HG03460 (cell line): Measurements from ENCODE around the gene AKAP8L.

Source experiments
- ATAC-seq: cut with Tn5 transposase; IDR thresholded peaks from one replicate; pipeline ENCODE4 v1.9.1; 2021; ENCODE audit not compliant: unreplicated experiment

AKAP8L gene, protein sequence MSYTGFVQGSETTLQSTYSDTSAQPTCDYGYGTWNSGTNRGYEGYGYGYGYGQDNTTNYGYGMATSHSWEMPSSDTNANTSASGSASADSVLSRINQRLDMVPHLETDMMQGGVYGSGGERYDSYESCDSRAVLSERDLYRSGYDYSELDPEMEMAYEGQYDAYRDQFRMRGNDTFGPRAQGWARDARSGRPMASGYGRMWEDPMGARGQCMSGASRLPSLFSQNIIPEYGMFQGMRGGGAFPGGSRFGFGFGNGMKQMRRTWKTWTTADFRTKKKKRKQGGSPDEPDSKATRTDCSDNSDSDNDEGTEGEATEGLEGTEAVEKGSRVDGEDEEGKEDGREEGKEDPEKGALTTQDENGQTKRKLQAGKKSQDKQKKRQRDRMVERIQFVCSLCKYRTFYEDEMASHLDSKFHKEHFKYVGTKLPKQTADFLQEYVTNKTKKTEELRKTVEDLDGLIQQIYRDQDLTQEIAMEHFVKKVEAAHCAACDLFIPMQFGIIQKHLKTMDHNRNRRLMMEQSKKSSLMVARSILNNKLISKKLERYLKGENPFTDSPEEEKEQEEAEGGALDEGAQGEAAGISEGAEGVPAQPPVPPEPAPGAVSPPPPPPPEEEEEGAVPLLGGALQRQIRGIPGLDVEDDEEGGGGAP

GRCh38 chr19:15418579-15419412, at the start of gene AKAP8L:
TSS of gene AKAP8L (minus strand) at chr19:15418988. CDS start at chr19:15418923, 65 bp downstream.
- peak; percentile 94 for ATAC-seq

DNA sequence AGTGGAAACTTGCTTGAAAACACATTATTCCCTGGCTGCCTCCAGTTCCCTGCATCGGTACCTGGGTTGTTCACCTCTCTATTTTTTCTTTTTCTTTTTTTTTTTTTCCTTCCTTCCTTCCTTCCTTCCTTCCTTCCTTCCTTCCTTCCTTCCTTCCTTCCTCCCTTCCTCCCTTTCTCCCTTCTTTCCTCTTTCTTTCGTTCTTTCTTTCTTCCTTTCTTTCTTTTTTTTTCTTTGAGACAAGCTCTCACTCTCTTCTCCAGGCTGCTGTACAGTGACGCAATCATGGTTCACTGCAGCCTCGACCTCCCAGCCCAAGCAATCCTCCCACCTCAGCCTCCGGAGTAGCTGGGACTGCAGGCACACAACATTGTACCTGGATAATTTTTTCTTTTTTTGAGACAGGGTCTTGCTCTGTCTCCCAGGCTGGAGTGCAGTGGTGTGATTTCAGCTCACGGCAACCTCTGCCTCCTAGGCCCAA, 49.0 kb upstream of the AKAP8L start:
- ATAC-seq, result no peak

GRCh38 chr19:15466851-15467733, 48.3 kb upstream of the AKAP8L start:
- ATAC-seq, result peak; percentile 49

- no peak for ATAC-seq
These were observed 45.9 kb upstream of the AKAP8L start, which contains the start of gene RASAL3 for GRCh38 chr19:15464394-15465385. TSS of gene RASAL3 (minus strand) at chr19:15464544. CDS start at chr19:15464358, 186 bp downstream.

- no peak for ATAC-seq
These were observed 45.1 kb upstream of the AKAP8L start for GRCh38 chr19:15463861-15464371.

DNA sequence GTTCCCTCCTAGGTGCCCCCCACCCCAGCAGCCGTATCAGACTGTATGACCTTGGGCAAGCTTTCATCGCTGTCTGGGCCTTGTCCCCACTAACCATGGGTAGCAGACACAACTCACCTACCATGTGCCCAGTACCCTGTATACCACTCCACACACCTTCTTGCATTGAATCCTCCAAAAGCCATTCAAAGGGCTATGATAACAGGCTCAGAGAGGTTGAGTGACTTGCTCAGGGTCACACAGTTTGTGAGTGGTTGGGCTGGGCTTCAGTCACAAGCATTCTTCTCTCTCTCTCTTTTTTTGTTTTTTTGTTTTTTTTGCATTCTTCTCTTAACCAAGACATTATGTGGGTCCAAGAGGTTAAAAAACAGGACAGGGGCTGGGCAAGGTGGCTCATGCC, 42.9 kb upstream of the AKAP8L start:
- ATAC-seq, result no peak

DNA sequence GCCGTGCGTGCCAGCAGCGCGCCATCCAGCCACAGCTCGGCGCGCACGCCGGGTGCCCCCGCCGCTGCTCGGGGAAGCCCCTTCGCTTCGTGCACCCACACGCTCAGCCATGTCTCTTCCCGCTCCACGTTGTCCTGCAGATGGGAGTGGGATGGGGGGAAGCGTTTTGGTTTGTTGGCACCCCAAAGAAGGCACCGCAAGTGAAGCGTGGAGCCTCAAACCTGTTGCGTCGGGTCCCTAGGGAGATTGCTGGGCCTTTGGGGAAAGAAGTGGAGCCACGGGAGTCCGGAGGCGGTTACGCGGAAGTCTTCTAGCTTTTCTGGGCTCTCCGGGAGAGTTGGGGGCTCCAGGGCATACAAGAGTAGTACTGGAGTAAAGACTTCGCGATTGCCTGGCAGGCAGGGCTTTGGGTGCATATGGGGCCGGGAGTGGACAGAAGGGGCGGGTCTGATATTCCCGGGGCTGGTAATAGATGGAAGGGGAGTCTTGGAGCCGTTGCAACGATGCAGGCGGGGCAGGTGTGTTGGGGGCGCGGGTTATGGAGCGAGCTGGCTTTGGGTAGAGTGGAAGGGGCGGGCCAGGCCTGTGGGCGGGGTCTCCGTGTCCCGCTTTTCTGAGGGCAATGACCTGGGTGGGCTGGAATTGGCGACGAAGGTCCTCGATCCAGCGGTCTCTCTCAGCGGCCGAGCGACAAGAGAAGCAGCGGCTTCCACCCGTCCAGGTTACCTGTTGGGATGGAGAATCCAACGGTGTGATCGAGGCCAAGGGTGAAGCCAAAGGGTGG, 39.1 kb upstream of the AKAP8L start:
- ATAC-seq, result no peak

DNA sequence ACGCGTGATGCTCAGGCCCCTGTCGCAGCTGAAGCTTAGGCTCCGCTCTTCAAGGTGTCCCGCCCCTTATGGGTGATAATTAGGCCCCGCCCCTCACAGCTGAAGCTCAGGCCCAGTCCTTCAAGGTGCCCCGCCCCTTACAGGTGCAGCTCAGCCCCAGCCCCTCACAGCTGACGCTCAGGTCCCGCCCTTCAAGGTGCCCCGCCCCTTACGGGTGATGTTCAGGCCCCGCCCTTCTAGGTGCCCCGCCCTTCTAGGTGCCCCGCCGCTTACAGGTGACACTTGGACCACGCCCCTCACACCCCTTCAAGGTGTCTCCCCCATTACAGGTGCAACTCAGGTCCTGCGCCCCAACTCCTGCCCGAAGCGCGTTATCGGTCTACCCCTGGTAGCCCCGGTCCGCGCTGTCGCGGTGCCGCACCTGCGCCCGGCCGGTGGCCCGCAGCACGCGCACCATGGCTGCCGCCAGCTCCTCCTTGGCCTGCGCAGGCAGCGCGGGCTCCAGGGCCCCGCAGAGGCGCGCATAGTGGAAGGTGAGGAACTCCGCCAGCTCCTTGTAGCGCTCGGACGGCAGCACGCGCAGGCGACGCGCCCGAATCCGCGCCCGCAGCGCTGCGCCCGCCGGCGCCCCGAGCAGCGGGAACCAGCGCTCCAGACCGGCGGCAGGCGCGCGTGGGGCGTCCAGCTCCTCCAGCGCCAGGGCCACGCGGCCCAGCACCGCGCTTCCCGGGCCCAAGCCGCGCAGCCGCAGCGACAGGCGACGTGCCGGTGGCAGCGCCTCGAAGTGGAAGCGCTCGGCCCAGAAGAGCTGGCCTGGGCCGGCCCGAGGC, 38.3 kb upstream of the AKAP8L start:
- ATAC-seq, result no peak

- ATAC-seq, result no peak
These were observed 37.7 kb upstream of the AKAP8L start for GRCh38 chr19:15456441-15456840.

- no peak for ATAC-seq
These were observed 37.2 kb upstream of the AKAP8L start for GRCh38 chr19:15455996-15456395.

GRCh38 chr19:15453906-15454860, 35.4 kb upstream of the AKAP8L start:
- no peak for ATAC-seq

DNA sequence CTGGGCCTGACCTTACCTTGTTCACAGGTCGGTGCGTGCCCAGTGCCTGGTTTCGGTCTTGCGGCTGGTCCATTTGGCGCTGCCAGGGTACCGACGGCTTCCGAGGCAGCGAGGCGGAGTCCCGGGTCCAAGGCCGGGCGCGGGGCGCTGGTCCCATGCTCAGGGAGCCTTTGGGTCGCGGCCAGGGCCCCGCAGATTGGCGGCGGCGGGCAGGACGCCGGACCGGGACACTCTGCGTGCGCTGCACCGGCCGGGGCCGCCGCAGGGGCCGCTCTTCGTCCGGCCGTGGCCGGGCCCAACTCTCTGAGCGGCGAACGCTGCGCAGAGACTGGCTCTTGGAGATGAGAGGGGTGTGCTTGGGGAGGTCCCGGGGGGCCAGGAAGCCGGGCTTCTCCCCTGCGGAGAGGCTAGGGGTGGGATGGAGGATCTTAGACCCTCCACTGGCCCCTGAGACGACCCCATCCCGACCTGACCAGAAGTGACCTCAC, 34.3 kb upstream of the AKAP8L start:
- ATAC-seq, result no peak

DNA sequence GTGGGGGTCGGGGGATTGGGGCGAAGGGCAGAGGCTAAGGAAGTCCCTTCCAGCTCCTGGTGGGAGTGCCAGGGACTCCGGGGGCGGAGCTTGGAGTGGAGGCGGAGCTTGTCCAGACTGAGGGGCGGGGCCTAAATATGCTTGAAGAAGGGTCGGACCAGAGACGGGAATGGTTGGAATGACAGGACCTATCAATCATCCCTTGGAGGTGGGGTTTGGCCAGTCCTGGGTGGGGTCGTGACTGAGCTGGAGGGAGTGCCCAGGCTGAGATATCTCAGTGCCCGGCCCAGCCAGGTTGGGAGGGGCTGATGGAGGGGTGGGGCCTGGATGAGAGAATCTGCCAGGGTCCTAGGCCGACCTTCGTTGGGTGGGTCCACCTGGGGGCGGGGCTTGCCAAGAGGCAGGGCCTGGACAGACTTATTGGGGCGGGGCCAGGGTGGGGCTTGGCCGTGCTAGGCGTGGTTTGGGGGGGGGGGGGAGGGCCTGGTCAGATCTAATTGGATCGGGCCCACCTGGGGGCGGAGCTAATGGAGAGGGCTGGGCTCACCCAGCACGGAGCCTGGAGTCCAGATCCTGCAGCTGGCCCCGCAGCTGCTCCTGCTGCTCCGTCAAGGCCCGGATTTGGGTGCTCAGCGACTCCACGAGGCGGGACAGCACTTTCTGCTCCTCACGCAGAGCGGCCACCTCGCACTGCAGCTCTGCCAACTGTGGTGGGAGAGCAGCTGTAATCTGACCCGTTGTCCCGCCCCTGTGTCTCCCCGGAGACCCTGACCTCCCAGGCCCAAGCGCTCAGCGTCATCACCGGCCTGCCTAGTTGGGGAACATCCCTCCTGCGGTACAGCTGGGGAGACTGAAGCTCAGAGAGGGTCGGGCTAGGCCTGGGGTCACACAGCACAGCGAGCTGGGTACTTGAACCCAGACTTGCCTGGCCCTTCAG, 33.6 kb upstream of the AKAP8L start:
- ATAC-seq, result no peak

GRCh38 chr19:15450528-15450890, 31.7 kb upstream of the AKAP8L start:
- ATAC-seq, result no peak
